ENCODE data around the gene PEAR1. TPM values are rescaled to one million over a fixed set of nuclear protein-coding genes. Genes with fewer than 3 reads are reported as not detected.

Gene PEAR1
- total RNA-seq, 1 experiment from 2014 or later, result 0.18 TPM

GRCh38 chr1:156912310-156912709 lies 18.8 kb downstream of the PEAR1 start:
- H3K27me3 Mint-ChIP-seq (ENCODE audit: insufficient read depth, unreplicated experiment), result no peaks in the 10 kb centered on the region

GRCh38 chr1:156912861-156913808 lies 19.6 kb downstream of the PEAR1 start:
- H3K27ac Mint-ChIP-seq (ENCODE audit: unreplicated experiment), result no peak overlapping the region
- no peak overlapping the region for H3K4me3 Mint-ChIP-seq (ENCODE audit: unreplicated experiment)
- intact Hi-C loops (cut with micrococcal nuclease; ENCODE audit: unreplicated experiment), result no loop called here

More at GRCh38 chr1:156912310-156912709, 18.8 kb downstream of the PEAR1 start:
- no peak overlapping the region for H3K4me3 Mint-ChIP-seq (ENCODE audit: unreplicated experiment)
- no TSS peak for BruUV-seq (replicated peaks)
- H3K9me3 Mint-ChIP-seq (ENCODE audit: unreplicated experiment), result no peaks in the 10 kb centered on the region
- no peak for TF ChIP-seq CTCF (IDR thresholded peaks at IDR 0.05; ENCODE audit: insufficient read depth in 1 of 2, low read depth in 1 of 2, low read length in 1 of 2, severe bottlenecking in 1 of 2, unreplicated experiment in 1 of 2)
- no peaks in the 10 kb centered on the region for H3K36me3 Mint-ChIP-seq (ENCODE audit: insufficient read depth, unreplicated experiment)
- CTCF ChIA-PET, result interaction anchor here (0.7 to 1.3 kb wide), 3 partner anchors 11 to 16 kb away, joined by 3 read pairs; no protein-coding TSS in a partner anchor
- 0 out of 2 replicates have a peak, but pooled peaks cover 4% of the 10 kb centered on the region for H3K4me1 ChIP-seq
- POLR2A ChIA-PET, result no interaction called here
- H3K4me1 Mint-ChIP-seq (ENCODE audit: low read depth, unreplicated experiment), result no peaks in the 10 kb centered on the region
- H3K27me3 ChIP-seq (replicated peaks; ENCODE audit: control insufficient read depth, insufficient read depth, low read length), result no peaks in the 10 kb centered on the region
- H3K4me3 ChIP-seq (ENCODE audit: low read depth, low read length), result no peak overlapping the region
- intact Hi-C loops (cut with micrococcal nuclease; ENCODE audit: unreplicated experiment), result no loop called here
- H3K27ac Mint-ChIP-seq (ENCODE audit: unreplicated experiment), result no peak overlapping the region
- H3K36me3 ChIP-seq (ENCODE audit: control insufficient read depth, insufficient read depth, low read length), result no peaks in the 10 kb centered on the region
- no peak for DNase-seq
- no peaks in the 10 kb centered on the region for H3K9me3 ChIP-seq

More at GRCh38 chr1:156912861-156913808, 19.6 kb downstream of the PEAR1 start:
- H3K4me3 ChIP-seq (ENCODE audit: low read depth, low read length), result no peak overlapping the region
- no peaks in the 10 kb centered on the region for H3K27me3 ChIP-seq (replicated peaks; ENCODE audit: control insufficient read depth, insufficient read depth, low read length)
- Mint-ChIP-seq H3K4me1 (ENCODE audit: low read depth, unreplicated experiment) (no peaks in the 10 kb centered on the region), H3K27me3 (ENCODE audit: insufficient read depth, unreplicated experiment) (no peaks in the 10 kb centered on the region), H3K36me3 (ENCODE audit: insufficient read depth, unreplicated experiment) (no peaks in the 10 kb centered on the region), H3K9me3 (ENCODE audit: unreplicated experiment) (no peaks in the 10 kb centered on the region)
- H3K36me3 ChIP-seq (ENCODE audit: control insufficient read depth, insufficient read depth, low read length), result no peaks in the 10 kb centered on the region
- TF ChIP-seq CTCF (IDR thresholded peaks at IDR 0.05; ENCODE audit: insufficient read depth in 1 of 2, low read depth in 1 of 2, low read length in 1 of 2, severe bottlenecking in 1 of 2, unreplicated experiment in 1 of 2), result no peak
- no TSS peak for BruUV-seq (replicated peaks)
- DNase-seq, result no peak
- ChIA-PET POLR2A (no interaction called here), CTCF (interaction anchor here (0.7 to 1.9 kb wide), 3 partner anchors 12 to 16 kb away, joined by 3 to 9 read pairs (median 3); no protein-coding TSS in a partner anchor)
- no peaks in the 10 kb centered on the region for H3K4me1 ChIP-seq
- H3K9me3 ChIP-seq, result no peaks in the 10 kb centered on the region
